Liver (tissue), 9 donors: ENCODE results near the gene KRTAP10-6. TPM values are rescaled to one million over a fixed set of nuclear protein-coding genes. Genes with fewer than 3 reads are reported as not detected.

Experiments used
- DNase-seq: peaks from one replicate; pipeline ENCODE4 v3.0.0-alpha.2; 2017; ENCODE audit warnings: low spot score
- H3K27ac ChIP-seq, 2 donors: one replicate each; pipeline ENCODE4 v1.7.0; 2013; ENCODE audit warnings: inconsistent platforms in 2 of 2, low read length in 2 of 2, control low read depth in 1 of 2, low read depth in 1 of 2, mild to moderate bottlenecking in 1 of 2
- H3K27me3 ChIP-seq, 4 donors: one replicate each; pipeline versions ENCODE4 v1.6.1 to v1.7.0; 2013; ENCODE audit warnings: low read length in 3 of 4, inconsistent platforms in 1 of 4, mild to moderate bottlenecking in 1 of 4, moderate library complexity in 1 of 4; ENCODE audit not compliant: control insufficient read depth in 4 of 4, insufficient read depth in 4 of 4
- H3K36me3 ChIP-seq, 4 donors: one replicate each; pipeline versions ENCODE4 v1.6.1 to v1.7.0; 2013; ENCODE audit warnings: low read length in 3 of 4, mild to moderate bottlenecking in 3 of 4, low read depth in 1 of 4, moderate library complexity in 1 of 4; ENCODE audit not compliant: control insufficient read depth in 4 of 4, insufficient read depth in 3 of 4
- H3K4me1 ChIP-seq, 4 donors: one replicate each; pipeline versions ENCODE4 v1.6.1 to v1.7.0; 2013; ENCODE audit warnings: low read length in 3 of 4, mild to moderate bottlenecking in 3 of 4, moderate library complexity in 1 of 4; ENCODE audit not compliant: control insufficient read depth in 4 of 4, insufficient read depth in 4 of 4
- H3K4me3 ChIP-seq, 3 donors: one replicate each; pipeline versions ENCODE4 v1.6.1 to v1.7.0; 2013; ENCODE audit warnings: low read length in 3 of 3, control low read depth in 1 of 3, low read depth in 1 of 3, mild to moderate bottlenecking in 1 of 3
- H3K9ac ChIP-seq, 2 donors: one replicate each; pipeline ENCODE4 v1.7.0; 2013; ENCODE audit warnings: low read length in 2 of 2, mild to moderate bottlenecking in 2 of 2, moderate library complexity in 2 of 2, control low read depth in 1 of 2, low read depth in 1 of 2
- H3K9me3 ChIP-seq, 4 donors: one replicate each; pipeline versions ENCODE4 v1.6.1 to v1.7.0; 2013; ENCODE audit warnings: low read length in 3 of 4; ENCODE audit not compliant: control insufficient read depth in 4 of 4
- ATF3 ChIP-seq: IDR thresholded peaks from 2 replicates; pipeline ENCODE4 v1.6.1; 2016; ENCODE audit warnings: antibody characterized with exemption
- FOXA2 ChIP-seq: IDR thresholded peaks from 2 replicates; pipeline ENCODE4 v1.6.1; 2016; ENCODE audit warnings: antibody characterized with exemption
- GABPA ChIP-seq, 2 donors: IDR thresholded peaks in 1 of 2; conservative IDR thresholded peaks in 1 of 2; 2 replicates each; pipeline ENCODE4 v1.6.1; 2016; ENCODE audit warnings: antibody characterized with exemption in 2 of 2, mild to moderate bottlenecking in 1 of 2, moderate library complexity in 1 of 2
- HNF4A ChIP-seq, 2 donors: conservative IDR thresholded peaks; 2 replicates each; pipeline ENCODE4 v1.6.1; 2016; ENCODE audit warnings: antibody characterized with exemption in 2 of 2, mild to moderate bottlenecking in 2 of 2
- HNF4G ChIP-seq: IDR thresholded peaks from 2 replicates; pipeline ENCODE4 v1.6.1; 2016; ENCODE audit warnings: antibody characterized with exemption
- MAX ChIP-seq: IDR thresholded peaks from 2 replicates; pipeline ENCODE4 v1.6.1; 2016; ENCODE audit warnings: antibody characterized with exemption
- RAD21 ChIP-seq, 2 donors: IDR thresholded peaks; 2 replicates each; pipeline ENCODE4 v1.6.1; 2016; ENCODE audit warnings: antibody characterized with exemption in 2 of 2, mild to moderate bottlenecking in 2 of 2
- REST ChIP-seq: IDR thresholded peaks from 2 replicates; pipeline ENCODE4 v1.6.1; 2016; ENCODE audit warnings: antibody characterized with exemption, mild to moderate bottlenecking
- SP1 ChIP-seq: IDR thresholded peaks from 2 replicates; pipeline ENCODE4 v1.6.1; 2018; ENCODE audit warnings: antibody characterized with exemption, mild to moderate bottlenecking
- TAF1 ChIP-seq: conservative IDR thresholded peaks from 2 replicates; pipeline ENCODE4 v1.6.1; 2016; ENCODE audit warnings: antibody characterized with exemption, mild to moderate bottlenecking
- ZBTB33 ChIP-seq: IDR thresholded peaks from 2 replicates; pipeline ENCODE4 v1.6.1; 2016; ENCODE audit warnings: antibody characterized with exemption
- WGBS: extraction: QIAGEN DNeasy Blood & Tissue Kit; methylation state at CpG from one replicate; pipeline ENCODE4 v1.1.7; 2013; 5-methylcytosine and 5-hydroxymethylcytosine counted together
- polyA plus RNA-seq, 2 donors: library from polyadenylated mRNA; stranded (reverse) in 1 of 2; unstranded in 1 of 2; fragments of 200-250 nt in 1 of 2; fragments of >200 nt in 1 of 2; fragmentation: Nextera tagmentation in 1 of 2; extraction: Ambion mirVana in 1 of 2; gene quantifications; one replicate each; pipeline versions ENCODE4 v1.2.1 to v1.2.3, GENCODE V29; 2013 to 2015
- total RNA-seq, 2 donors: library from RNA; depleted of rRNA; stranded (reverse); fragments of >200 nt; gene quantifications; one replicate each; pipeline ENCODE4 v1.2.3, GENCODE V29; 2014
- donor health status: healthy.
- donor health status: healthy.
- donor health status: healthy.
- donor health status: healthy.
- donor health status: healthy.

The KRTAP10-6 gene
- total and polyA plus RNA-seq, 4 donors = not detected

GRCh38 chr21:44614961-44615391, 22.7 kb upstream of the KRTAP10-6 start:
- TF ChIP-seq FOXA2 = no peak
- TF ChIP-seq RAD21 (IDR thresholded peaks at IDR 0.05) = no peak
- no peak for TF ChIP-seq GABPA (IDR thresholded peaks at IDR 0.05 in 1 of 2, conservative IDR thresholded peaks at IDR 0.05 in 1 of 2)
- TF ChIP-seq ZBTB33 = no peak
- TF ChIP-seq REST = no peak
- no peak for TF ChIP-seq HNF4G
- no peak for TF ChIP-seq MAX
- no peak for TF ChIP-seq ATF3
- TF ChIP-seq HNF4A (conservative IDR thresholded peaks at IDR 0.05) = no peak
- no peak for TF ChIP-seq SP1
- Histone ChIP-seq H3K9me3 (peaks cover 0 to 10% (median 1%) of the 10 kb centered on the region in 4 donors), H3K4me1 (no peaks in the 10 kb centered on the region), H3K36me3 (no peaks in the 10 kb centered on the region), H3K27ac (no peak overlapping the region), H3K27me3 (no peaks in the 10 kb centered on the region), H3K4me3 (no peak overlapping the region), H3K9ac (no peak overlapping the region)
- DNase-seq = peak; percentile 23
- 90% methylated on average over 28 of the region's 28 CpGs for WGBS

GRCh38 chr21:44614161-44614631, 21.9 kb upstream of the KRTAP10-6 start:
- Histone ChIP-seq H3K4me3 (no peak overlapping the region), H3K4me1 (no peaks in the 10 kb centered on the region), H3K36me3 (no peaks in the 10 kb centered on the region), H3K27me3 (no peaks in the 10 kb centered on the region), H3K9me3 (peaks cover 0 to 11% (median 1%) of the 10 kb centered on the region in 4 donors), H3K9ac (no peak overlapping the region), H3K27ac (no peak overlapping the region)
- DNase-seq = peak; percentile 14
- TF ChIP-seq SP1 = no peak
- TF ChIP-seq GABPA (IDR thresholded peaks at IDR 0.05 in 1 of 2, conservative IDR thresholded peaks at IDR 0.05 in 1 of 2) = no peak
- TF ChIP-seq HNF4A (conservative IDR thresholded peaks at IDR 0.05) = no peak
- TF ChIP-seq TAF1 = no peak
- WGBS = 82% methylated on average over 20 of the region's 20 CpGs
